GM12874 (cell line): ENCODE data around the gene HTR1A.

ENCODE experiments used
- CTCF ChIP-seq: IDR thresholded peaks from 2 replicates; pipeline ENCODE4 v1.5.1; 2011; ENCODE audit warnings: low read depth, mild to moderate bottlenecking, control low read depth, low read length, moderate library complexity; ENCODE audit not compliant: insufficient read depth

The HTR1A gene

GRCh38 chr5:63961598-63962161 is 565 bp downstream of the HTR1A start:
- TF ChIP-seq CTCF, result no peak

GRCh38 chr5:63961125-63961597 is 1.1 kb downstream of the HTR1A start:
- TF ChIP-seq CTCF, result no peak

- TF ChIP-seq CTCF, result no peak
Observed at GRCh38 chr5:63960646-63961045, 1.6 kb downstream of the HTR1A start.

DNA sequence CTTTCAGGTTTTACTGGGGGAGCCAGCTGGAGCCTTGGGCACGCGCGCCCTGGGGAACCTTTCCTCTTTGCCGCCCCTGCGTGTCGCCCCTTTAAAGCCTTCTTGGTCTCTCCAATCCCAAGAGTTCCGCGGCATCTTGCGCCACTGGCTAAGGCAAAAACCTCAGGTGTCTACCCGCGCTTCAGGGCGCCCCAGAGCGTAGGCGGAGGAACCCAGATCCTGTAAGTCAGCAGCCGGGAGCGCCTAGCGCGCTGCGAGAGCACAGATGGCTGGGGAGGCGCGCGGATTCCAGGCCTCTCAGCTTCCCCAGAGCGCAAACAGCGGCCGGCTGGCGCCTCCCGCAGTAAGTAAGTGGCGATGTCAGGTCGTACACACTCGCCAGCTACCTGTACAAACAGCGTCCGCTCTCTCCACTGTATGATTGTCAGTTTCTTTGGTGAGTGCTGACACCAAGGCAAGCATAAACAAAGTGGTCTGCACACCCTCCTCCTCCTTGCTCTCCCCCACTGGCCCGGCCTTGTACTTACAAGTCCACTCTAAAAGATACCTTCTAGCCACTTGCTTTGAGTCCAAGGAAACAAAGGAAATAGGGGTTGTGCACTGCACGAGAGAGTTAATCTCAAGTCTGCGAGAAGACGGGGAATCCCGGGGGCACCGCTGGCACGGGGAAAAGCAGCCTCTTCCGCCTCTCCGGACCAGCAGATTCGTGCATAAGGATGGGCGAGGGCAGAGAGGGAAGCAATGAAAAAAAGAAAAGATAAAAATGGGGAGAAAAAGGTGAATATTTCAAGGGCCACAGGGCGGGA is 2.9 kb downstream of the HTR1A start:
- TF ChIP-seq CTCF, result no peak

DNA sequence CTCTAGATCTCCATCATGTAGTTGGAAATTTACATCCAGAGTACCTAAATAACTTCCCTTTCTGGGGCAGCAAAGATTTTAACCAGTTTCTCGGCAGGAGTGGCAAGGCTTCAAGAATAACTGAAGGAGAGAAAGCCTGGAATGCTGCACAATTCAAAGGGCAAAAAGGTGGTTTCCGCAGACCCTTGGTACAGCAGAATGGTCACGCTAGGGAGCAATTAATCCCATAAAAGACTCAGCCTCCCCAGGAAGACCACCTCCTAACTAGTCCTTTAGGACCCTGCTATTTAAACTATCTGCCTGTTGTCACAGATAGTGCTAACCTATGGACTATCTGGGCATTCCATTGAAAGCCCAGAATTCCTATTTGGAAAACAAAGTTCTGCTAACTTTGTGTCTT is 3.6 kb downstream of the HTR1A start:
- TF ChIP-seq CTCF, result no peak

DNA sequence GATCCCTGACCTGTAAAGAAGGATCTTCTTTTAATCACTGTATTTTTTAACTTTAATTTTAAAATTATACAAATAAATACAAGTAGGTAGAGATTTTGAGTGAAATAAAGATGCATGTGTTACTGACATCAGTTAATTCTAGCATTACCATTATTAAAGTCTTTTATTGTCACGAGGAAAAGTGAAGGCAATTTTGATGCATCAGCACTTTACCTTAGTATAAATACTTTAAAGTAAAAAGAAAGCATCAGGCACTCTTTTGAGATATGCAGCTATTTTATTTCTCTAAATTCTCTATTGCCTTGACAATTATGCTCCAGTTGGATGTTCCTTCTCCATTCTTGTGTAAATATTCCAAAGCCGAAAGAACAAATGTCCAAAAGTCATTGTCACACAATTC is 4.6 kb downstream of the HTR1A start:
- no peak for TF ChIP-seq CTCF

DNA sequence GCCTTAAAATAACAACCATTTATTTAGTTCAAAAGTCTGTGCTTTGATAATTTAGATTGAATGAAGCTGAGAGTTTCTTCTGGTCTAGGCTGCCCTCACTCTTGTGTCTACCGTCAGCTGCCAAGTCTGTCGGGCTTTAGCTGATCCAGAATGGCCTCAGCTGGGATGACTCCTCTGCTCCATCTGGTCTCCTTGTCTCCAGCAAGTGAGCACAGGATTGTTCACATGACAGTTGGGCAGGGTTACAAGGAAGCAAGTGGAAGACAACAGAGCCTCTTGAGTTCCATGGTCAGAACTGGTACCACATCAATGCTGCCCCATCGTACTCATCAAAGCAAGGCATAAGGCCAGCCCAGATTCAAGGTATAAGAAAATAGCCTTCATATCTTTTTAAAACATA is 9.0 kb downstream of the HTR1A start:
- TF ChIP-seq CTCF, result no peak
